BLaER1 treated with 17β-estradiol and CSF1 and Interleukin-3, amounts not matched to agents 10 nM and 100 nM (cell line): Measurements from ENCODE around the gene ABCC5.

ENCODE experiments used
- H3K27ac ChIP-seq, 11 experiments: shearing (Covaris generic); formaldehyde crosslinking; 2 replicates each; pipeline ENCODE4 v1.8.1; 2022
- H3K27me3 ChIP-seq, 11 experiments: shearing (Covaris generic); formaldehyde crosslinking; 2 replicates each; pipeline ENCODE4 v1.8.1; 2022
- H3K36me3 ChIP-seq, 11 experiments: shearing (Covaris generic); formaldehyde crosslinking; 2 replicates each; pipeline ENCODE4 v1.8.1; 2022
- H3K4me1 ChIP-seq, 10 experiments: shearing (Covaris generic); formaldehyde crosslinking; 2 replicates each; pipeline ENCODE4 v1.8.1; 2022
- H3K4me2 ChIP-seq, 11 experiments: shearing (Covaris generic); formaldehyde crosslinking; 2 replicates each; pipeline ENCODE4 v1.8.1; 2022
- H3K4me3 ChIP-seq, 10 experiments: shearing (Covaris generic); formaldehyde crosslinking; 2 replicates each; pipeline ENCODE4 v1.8.1; 2022
- H3K9ac ChIP-seq, 11 experiments: shearing (Covaris generic); formaldehyde crosslinking; 2 replicates each; pipeline ENCODE4 v1.8.1; 2022
- H3K9me3 ChIP-seq, 11 experiments: shearing (Covaris generic); formaldehyde crosslinking; replicated peaks in 1 of 11; 2 replicates each; pipeline ENCODE4 v1.8.1; 2022
- H4K20me1 ChIP-seq, 11 experiments: shearing (Covaris generic); formaldehyde crosslinking; 2 replicates each; pipeline ENCODE4 v1.8.1; 2022
- Cebpa-rat ChIP-seq, 11 experiments: shearing (Covaris generic); IDR thresholded peaks; 2 replicates each; pipeline ENCODE4 v1.8.1; 2022

Gene ABCC5

GRCh38 chr3:183896610-183897009 is 121.1 kb downstream of the ABCC5 start:
- no peak overlapping the region for H3K4me3 ChIP-seq

DNA sequence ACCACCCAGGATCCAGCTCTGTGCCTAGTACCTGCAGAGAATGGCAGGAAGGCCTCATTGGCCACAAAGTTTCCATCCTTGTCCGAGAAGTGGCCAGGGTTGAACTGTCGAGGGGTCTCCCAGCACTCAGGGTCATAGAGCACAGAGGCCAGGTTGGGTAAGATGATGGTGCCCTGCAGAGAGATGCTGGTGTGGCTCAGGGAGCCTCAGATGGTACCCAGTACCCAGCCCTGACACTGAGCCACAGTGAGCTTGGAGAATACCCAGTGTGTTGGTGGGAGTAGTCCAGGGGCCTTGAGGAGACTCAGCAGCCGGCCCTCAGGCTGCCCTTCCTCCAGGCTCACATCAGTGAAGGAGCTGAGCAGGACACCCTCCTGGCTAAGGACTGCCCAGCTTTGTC is 121.5 kb downstream of the ABCC5 start:
- Histone ChIP-seq H3K4me1 (peaks cover 0 to 19% (median under 1%) of the 10 kb centered on the region in 10 experiments; a peak in 12 of 20 replicates), H3K27me3 (no peaks in the 10 kb centered on the region), H3K4me2 (peak overlapping the region in 4 of 11 experiments; percentile 28 to 52 (median 45); a peak in 6 of 22 replicates), H3K27ac (no peak overlapping the region), H3K9me3 (peaks cover 0 to 14% (median 12%) of the 10 kb centered on the region in 11 experiments; a peak in 18 of 22 replicates), H3K4me3 (no peak overlapping the region), H3K9ac (peak overlapping the region in 2 of 11 experiments; percentile 16 to 33; a peak in 2 of 22 replicates), H4K20me1 (no peaks in the 10 kb centered on the region), H3K36me3 (no peaks in the 10 kb centered on the region)
- TF ChIP-seq Cebpa-rat (IDR thresholded peaks at IDR 0.05), result no peak

More at GRCh38 chr3:183896610-183897009, 121.1 kb downstream of the ABCC5 start:
- Histone ChIP-seq H4K20me1 (no peaks in the 10 kb centered on the region), H3K9ac (peak overlapping the region in 1 of 11 experiments; percentile 33; a peak in 2 of 22 replicates), H3K4me1 (peaks cover 0 to 19% (median 0%) of the 10 kb centered on the region in 10 experiments; a peak in 10 of 20 replicates), H3K9me3 (peaks cover 0 to 14% (median 12%) of the 10 kb centered on the region in 11 experiments; a peak in 18 of 22 replicates), H3K27ac (no peak overlapping the region), H3K27me3 (no peaks in the 10 kb centered on the region), H3K4me2 (peak overlapping the region in 4 of 11 experiments; percentile 28 to 52 (median 45); a peak in 6 of 22 replicates), H3K36me3 (no peaks in the 10 kb centered on the region)
- TF ChIP-seq Cebpa-rat (IDR thresholded peaks at IDR 0.05), result no peak

DNA sequence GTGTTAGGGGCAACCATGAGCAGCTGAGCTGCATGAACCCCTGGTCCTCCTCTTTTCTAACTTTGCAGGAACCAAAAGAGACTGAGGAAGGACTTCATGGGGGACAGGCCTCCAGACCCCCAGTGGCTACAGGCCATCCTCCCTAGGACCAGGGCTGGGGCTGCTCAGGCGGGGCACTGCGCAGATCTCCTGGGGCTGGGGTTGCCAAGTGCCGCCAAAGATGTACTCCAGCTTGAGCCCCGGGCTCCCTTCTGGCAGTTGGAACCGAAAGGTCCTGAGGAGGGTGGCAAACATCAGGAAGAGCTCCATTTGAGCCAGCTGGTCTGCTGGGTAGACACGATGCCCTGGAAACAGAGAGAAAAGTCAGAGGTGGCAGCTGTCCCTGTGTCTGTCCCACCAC is 121.9 kb downstream of the ABCC5 start:
- Histone ChIP-seq H3K36me3 (no peaks in the 10 kb centered on the region), H3K9ac (peak overlapping the region in 2 of 11 experiments; percentile 4 to 16; a peak in 1 of 22 replicates), H3K4me2 (peak overlapping the region in 2 of 11 experiments; percentile 18 to 52; a peak in 2 of 22 replicates)

DNA sequence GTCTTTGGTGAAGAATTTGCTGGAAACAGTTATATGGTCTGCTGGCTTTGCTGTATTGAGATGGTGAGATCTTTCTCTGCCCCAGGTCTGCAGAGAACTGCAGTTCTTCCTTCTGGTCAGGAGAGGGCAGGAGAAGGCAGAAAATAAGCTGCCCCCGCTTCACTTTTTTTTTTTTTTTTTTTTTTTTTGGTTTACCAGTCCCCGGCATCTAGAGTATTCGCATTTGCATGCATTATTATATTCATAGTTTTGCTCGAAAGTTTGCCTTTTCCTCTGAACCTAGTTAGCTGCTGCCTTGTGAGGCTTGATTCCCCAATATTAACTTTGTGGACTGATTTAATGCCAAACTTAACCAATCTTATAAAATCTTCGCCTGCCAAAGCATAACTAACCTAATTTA is 122.4 kb downstream of the ABCC5 start:
- H3K36me3 ChIP-seq, result no peaks in the 10 kb centered on the region
- H3K4me1 ChIP-seq, result peaks cover 0 to 19% (median 6%) of the 10 kb centered on the region in 10 experiments; a peak in 14 of 20 replicates
- H3K4me2 ChIP-seq, result peak overlapping the region in 2 of 11 experiments; percentile 14 to 18; a peak in 1 of 22 replicates
- no peak overlapping the region for H3K27ac ChIP-seq
- peak overlapping the region in 2 of 11 experiments; percentile 4 to 16; a peak in 1 of 22 replicates for H3K9ac ChIP-seq
- TF ChIP-seq Cebpa-rat (IDR thresholded peaks at IDR 0.05), result no peak
- H3K4me3 ChIP-seq, result no peak overlapping the region
- no peaks in the 10 kb centered on the region for H4K20me1 ChIP-seq
- H3K9me3 ChIP-seq, result peaks cover 0 to 8% (median 7%) of the 10 kb centered on the region in 11 experiments; a peak in 18 of 22 replicates
- no peaks in the 10 kb centered on the region for H3K27me3 ChIP-seq

More for the DNA sequence above, 121.9 kb downstream of the ABCC5 start:
- no peak for TF ChIP-seq Cebpa-rat (IDR thresholded peaks at IDR 0.05)
- Histone ChIP-seq H3K27ac (no peak overlapping the region), H3K27me3 (no peaks in the 10 kb centered on the region), H4K20me1 (no peaks in the 10 kb centered on the region), H3K9me3 (peaks cover 0 to 12% (median 12%) of the 10 kb centered on the region in 11 experiments; a peak in 18 of 22 replicates), H3K4me1 (peaks cover 0 to 19% (median 5%) of the 10 kb centered on the region in 10 experiments; a peak in 14 of 20 replicates), H3K4me3 (no peak overlapping the region)

GRCh38 chr3:183892610-183893214 is 125.0 kb downstream of the ABCC5 start:
- no peaks in the 10 kb centered on the region for H3K27me3 ChIP-seq
- peak overlapping the region in 2 of 11 experiments; percentile 13 to 28; a peak in 1 of 22 replicates for H3K9ac ChIP-seq
- peaks cover 0 to 19% (median 8%) of the 10 kb centered on the region in 10 experiments; a peak in 17 of 20 replicates for H3K4me1 ChIP-seq
- no peaks in the 10 kb centered on the region for H3K9me3 ChIP-seq
- H3K27ac ChIP-seq, result no peak overlapping the region
- H4K20me1 ChIP-seq, result no peaks in the 10 kb centered on the region
- no peak overlapping the region for H3K4me3 ChIP-seq
- no peaks in the 10 kb centered on the region for H3K36me3 ChIP-seq
- TF ChIP-seq Cebpa-rat (IDR thresholded peaks at IDR 0.05), result no peak
- no peak overlapping the region for H3K4me2 ChIP-seq

DNA sequence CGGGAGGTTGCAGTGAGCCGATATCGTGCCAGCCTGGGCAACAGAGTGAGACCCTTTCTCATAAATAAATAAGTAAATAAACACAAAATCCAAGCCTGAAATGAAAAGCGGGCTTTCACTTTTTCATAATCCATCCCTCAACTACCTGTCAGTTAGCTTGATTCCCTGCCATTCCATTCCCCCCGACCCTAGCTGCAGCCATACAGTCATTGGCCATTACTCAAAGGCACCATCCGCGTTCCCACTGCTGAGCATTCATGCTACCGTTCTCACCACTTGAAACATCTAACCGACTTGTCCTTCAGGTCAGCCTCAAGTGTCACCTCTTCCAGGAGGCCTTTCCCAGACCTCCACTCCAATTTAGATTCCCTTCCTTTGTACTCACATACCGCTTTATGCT is 131.9 kb downstream of the ABCC5 start:
- Histone ChIP-seq H3K36me3 (peaks cover 0 to 10% (median 3%) of the 10 kb centered on the region in 11 experiments; a peak in 7 of 22 replicates), H3K27me3 (no peaks in the 10 kb centered on the region), H3K27ac (no peak overlapping the region), H3K4me3 (no peak overlapping the region), H3K9me3 (no peaks in the 10 kb centered on the region), H3K9ac (no peak overlapping the region), H4K20me1 (peaks cover 3 to 26% (median 17%) of the 10 kb centered on the region in 11 experiments; a peak in 15 of 22 replicates), H3K4me1 (peaks cover 27 to 51% (median 44%) of the 10 kb centered on the region in 10 experiments), H3K4me2 (peak overlapping the region in 9 of 11 experiments; percentile 60 to 97 (median 89); a peak in 14 of 22 replicates)
- no peak for TF ChIP-seq Cebpa-rat (IDR thresholded peaks at IDR 0.05)

GRCh38 chr3:183884427-183885296 is 133.0 kb downstream of the ABCC5 start, which contains the start of gene PARL:
Gene PARL (minus strand): TSS chr3:183884880. CDS start chr3:183884846, 34 bp downstream.
- peak within 1 kb of the TSS; percentile 83 to 93 (median 89) for H3K27ac ChIP-seq
- TF ChIP-seq Cebpa-rat (IDR thresholded peaks at IDR 0.05), result no peak

GRCh38 chr3:183884097-183884426 is 133.6 kb downstream of the ABCC5 start:
- H3K36me3 ChIP-seq, result peaks cover under 1 to 27% (median 17%) of the 10 kb centered on the region in 11 experiments; a peak in 13 of 22 replicates
- H3K4me1 ChIP-seq, result peaks cover 40 to 50% (median 47%) of the 10 kb centered on the region in 10 experiments
- H3K4me2 ChIP-seq, result peak overlapping the region; percentile 78 to 99 (median 89)
- no peak for TF ChIP-seq Cebpa-rat (IDR thresholded peaks at IDR 0.05)
- peaks cover 10 to 43% (median 34%) of the 10 kb centered on the region in 11 experiments; a peak in 15 of 22 replicates for H4K20me1 ChIP-seq
- no peaks in the 10 kb centered on the region for H3K27me3 ChIP-seq
- peak overlapping the region; percentile 82 to 94 (median 90) for H3K4me3 ChIP-seq
- H3K9ac ChIP-seq, result peak overlapping the region; percentile 82 to 96 (median 90)
- H3K9me3 ChIP-seq, result no peaks in the 10 kb centered on the region
- H3K27ac ChIP-seq, result peak overlapping the region; percentile 83 to 93 (median 89)

More at GRCh38 chr3:183884427-183885296, 133.0 kb downstream of the ABCC5 start, which contains the start of gene PARL:
- H3K4me3 ChIP-seq, result peak within 1 kb of the TSS; percentile 82 to 94 (median 90)
- peak within 1 kb of the TSS; percentile 82 to 96 (median 90) for H3K9ac ChIP-seq
- peaks cover 0 to 21% (median 13%) of the 10 kb centered on the region in 11 experiments; a peak in 12 of 22 replicates for H3K36me3 ChIP-seq
- H3K9me3 ChIP-seq, result no peaks in the 10 kb centered on the region
- H4K20me1 ChIP-seq, result peaks cover 10 to 37% (median 28%) of the 10 kb centered on the region in 11 experiments; a peak in 15 of 22 replicates
- H3K4me1 ChIP-seq, result peaks cover 37 to 50% (median 44%) of the 10 kb centered on the region in 10 experiments
- no peaks in the 10 kb centered on the region for H3K27me3 ChIP-seq
- H3K4me2 ChIP-seq, result peak within 1 kb of the TSS; percentile 78 to 99 (median 89)
